Stimulated activated naive CD4-positive, alpha-beta T cell (primary cell): ENCODE measurements around the gene HSPG2.

Experiments
- DNase-seq, 6 experiments: peaks; one replicate each; lab custom pipeline; 2025; lab: John Stamatoyannopoulos, UW

HSPG2 gene

DNA sequence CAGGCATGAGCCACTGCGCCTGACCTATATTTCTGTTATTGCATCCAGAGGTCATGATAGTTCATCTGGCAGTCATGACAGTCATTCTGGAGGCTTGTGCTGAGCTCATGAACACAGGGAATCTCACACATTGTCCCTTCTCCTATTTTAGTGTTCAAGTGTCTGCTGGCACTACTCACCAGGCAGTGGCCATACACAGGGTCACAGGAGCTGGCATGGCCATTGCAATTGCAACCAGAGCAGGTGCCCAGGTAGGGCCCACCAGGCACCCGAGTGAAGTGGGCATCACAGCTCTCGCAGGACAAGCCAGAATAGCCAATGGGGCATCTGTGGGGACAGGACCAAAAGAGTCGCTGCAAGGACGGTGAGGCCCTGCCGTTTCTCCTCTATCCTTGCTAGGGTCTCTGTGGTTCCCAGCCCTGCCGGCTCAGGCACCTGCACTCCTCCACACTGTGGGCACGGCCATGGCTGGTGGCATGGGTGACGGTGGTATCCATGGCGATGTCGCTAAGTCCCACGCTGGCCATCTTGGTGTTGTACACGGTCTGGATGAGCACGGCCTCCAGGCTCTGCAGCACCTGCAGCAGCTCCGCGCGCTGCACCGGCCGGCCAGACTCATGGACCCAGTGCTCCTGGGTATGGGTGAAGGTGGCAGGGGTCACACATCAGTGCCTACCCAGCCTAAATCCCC lies 57.0 kb downstream of the HSPG2 start:
- DNase-seq: no peak

DNA sequence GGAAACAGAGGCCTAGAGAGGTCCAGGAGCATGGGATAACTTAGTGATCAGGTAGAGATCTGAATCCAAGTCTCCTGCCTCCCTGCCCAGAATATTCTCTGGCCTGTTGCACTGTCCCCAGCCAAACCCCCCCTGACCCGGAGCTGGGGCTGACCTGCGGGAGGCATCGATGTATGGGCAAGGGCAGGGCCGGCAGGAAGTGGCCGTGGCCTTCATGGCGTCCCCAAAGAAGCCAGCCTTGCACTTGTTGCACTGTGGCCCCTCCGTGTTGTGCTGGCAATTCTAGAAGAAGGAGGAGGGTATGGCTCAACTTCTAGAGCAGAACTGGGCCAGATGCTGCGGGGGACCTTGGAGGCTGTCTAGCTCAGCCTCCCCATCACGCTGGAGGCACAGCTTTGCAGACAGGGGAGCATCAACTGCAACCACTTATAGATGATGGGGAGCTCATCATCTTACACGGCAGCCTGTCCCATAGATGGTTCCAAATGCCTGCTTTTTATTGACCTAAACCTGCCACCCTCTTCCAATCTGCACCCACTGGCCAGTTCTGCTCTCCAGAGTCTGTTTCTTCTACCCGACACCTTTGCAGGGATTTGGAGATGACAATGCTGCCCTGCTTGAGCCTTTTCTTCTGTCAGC lies 58.2 kb downstream of the HSPG2 start:
- no peak for DNase-seq

- no peak for DNase-seq
Measured at GRCh38 chr1:21878009-21878773, 58.9 kb downstream of the HSPG2 start.

- no peak for DNase-seq
Measured at GRCh38 chr1:21876267-21876666, 60.8 kb downstream of the HSPG2 start.

DNA sequence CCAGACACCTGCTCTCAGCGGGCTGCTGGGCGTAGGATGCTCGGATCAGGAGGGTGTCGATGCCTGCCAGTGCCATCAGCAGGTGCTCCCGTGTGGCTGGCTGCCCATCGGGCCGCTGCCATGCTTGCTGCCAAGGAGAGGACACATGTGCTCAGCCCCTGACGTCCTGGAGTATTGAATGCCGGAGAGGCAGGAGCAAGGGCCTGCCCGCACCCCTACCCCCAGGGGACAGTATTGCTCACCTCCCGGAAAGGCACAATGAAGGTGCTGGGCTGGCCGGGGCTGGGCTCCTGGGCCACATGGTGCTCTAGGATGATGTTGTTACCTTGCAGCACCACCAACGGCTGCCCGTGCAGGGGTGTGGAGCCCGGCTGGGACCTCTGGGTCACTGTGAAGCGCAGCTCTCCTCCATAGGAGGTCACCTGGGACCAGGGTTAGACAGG lies 61.5 kb downstream of the HSPG2 start:
- no peak for DNase-seq

- DNase-seq: no peak
Measured at GRCh38 chr1:21874778-21875547, 62.1 kb downstream of the HSPG2 start.

DNA sequence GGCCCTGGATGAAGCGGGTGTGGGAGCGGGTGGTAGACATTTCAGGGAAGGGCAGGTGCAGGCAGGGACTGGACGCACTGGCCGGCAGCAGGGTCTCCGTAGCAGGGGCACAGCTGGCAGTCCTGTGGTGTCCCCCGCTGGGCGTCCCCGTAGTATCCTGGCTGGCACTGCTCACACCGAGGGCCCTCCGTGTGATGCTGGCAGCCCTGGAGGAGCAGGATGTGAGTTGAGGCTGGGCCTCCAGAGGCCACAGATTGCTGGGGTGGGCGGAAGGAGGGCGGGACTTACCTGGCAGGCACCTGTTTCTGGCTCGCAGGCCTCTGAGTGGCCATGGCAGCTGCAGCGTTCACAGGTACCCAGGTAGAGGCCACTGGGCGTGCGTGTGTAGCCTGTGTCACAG lies 62.8 kb downstream of the HSPG2 start:
- DNase-seq: no peak

GRCh38 chr1:21873761-21874160 lies 63.3 kb downstream of the HSPG2 start:
- DNase-seq: no peak

DNA sequence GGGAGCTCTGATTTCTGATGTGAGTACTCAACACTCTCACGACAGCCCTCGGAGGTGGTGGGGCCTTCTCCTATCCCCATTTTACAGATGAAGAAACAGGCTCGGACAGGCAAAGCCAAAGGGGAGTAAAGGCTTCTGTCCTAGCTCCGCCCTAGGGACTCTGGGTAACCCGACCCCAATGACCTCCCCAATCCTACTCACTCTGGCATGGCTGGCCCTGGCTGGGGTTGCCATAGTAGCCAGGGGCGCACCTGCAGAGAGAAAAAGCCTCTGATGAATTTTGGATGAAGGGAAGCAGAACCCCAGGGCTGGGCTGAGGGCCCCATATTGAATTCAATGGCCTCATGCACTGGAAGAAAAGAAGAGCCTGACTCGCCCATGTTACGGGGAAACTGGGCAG lies 63.9 kb downstream of the HSPG2 start:
- DNase-seq: no peak

GRCh38 chr1:21872445-21873079 lies 64.5 kb downstream of the HSPG2 start:
- no peak for DNase-seq

DNA sequence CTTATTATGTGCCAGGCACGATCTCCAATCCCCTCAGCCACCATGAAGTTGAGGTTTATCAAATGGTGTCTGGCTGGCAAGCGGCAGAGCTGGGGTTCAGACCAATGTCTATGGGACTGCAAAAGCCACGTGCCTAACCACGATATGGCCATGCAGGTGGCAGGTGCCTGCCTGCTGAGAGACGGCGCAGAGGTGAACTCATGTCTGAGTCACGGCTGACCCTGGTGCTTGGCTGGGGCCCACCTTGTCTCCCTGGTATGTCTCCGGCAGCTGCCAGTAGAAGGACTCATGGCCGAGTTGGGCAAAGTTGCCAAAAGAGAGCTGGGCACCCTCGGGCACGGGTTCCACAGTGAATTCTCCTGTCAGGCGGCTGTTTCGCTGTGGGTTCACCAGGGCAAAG lies 65.2 kb downstream of the HSPG2 start:
- DNase-seq: no peak

- no peak for DNase-seq
Measured at GRCh38 chr1:21870611-21871010, 66.5 kb downstream of the HSPG2 start.

DNA sequence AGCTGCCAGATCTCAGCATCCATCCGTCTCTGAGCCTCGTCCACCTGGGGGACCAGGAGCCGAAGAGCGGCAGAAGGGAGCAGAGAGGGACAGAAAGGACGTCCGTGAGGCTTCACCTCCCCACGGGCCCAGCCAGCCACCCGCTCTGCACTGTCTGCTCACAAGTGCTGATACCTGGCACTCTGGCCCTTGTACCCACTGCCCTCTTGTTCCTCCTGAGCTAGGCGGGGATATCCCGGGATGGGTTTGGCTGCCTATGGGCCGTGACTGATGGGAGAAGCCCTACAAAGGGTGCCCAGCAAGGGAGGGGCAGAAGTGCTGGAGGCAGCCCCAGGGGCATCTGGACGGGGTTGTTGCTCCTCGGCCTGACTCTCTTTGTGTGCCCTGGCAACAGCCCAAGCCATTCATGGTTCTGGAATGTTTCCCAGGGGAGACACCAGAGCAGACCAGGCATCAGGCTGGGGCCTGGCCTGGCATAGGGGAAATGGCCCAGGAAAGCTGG lies 67.4 kb downstream of the HSPG2 start:
- no peak for DNase-seq

DNA sequence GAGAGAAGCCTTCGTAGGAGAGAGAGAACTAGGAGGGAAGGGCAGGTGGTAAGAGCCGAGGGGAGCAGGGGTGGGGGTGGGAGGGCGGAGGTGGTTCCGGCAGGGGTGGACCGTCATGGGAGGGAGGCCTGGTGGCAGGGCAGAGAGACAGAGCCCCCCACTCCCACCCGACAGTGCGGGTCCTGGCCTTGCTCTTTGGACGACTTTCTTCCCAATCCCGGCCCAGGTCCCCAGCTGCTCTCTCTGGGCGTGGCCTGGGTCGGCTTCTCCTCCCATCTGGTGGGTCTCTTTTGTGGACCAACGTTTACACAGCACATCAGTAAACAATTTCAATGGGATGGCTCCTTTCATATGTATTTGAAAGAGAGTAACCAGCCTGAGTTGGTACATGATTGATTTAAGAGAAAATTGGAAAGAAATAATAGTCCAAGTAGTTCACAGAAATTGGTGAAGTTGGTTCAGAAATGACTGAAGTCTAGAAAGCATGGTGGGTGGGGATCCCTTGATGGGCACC lies 68.1 kb downstream of the HSPG2 start:
- DNase-seq: no peak

DNA sequence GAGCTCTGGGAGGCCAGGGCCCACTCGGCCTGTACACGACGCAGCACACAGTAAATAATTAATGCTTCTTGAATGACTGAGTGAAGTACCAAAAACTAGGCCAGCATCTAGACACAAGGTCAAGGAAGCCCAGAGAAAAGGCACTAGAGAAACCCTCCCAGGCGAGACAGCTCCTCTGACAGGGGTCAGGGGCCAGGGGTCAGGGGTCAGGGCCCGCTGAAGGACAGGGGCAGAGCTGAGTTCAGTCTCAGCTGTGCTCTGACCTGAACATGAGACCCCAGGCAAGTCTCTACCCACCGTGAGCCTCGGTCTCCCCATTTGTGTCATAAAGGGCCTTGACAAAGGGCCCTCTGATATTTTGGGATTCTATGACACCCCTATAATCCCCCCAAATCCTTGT lies 68.6 kb downstream of the HSPG2 start:
- no peak for DNase-seq

DNA sequence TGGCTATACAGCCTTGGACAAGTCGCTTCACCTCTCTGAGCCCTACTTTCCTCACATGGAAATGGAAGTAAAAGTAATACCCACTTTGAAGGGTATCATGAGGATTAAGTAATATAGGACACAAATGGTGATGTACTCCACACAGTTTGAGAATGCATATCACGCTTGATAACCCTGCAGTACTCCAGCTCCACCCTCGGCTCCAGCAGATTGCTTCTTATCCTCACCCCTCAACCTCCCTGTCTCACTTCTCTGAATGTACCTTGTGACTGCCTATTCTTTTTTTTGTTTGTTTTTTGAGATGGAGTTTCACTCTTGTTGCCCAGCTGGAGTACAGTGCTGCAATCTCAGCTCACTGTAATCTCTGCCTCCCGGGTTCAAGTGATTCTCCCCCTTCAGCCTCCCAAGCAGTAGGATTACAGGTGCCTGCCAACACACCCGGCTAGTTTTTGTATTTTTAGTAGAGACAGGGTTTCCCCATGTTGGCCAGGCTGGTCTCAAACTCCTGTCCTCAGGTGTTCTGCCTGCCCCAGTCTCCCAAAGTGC lies 69.6 kb downstream of the HSPG2 start:
- no peak for DNase-seq

- no peak for DNase-seq
Measured at GRCh38 chr1:21866707-21867043, 70.4 kb downstream of the HSPG2 start.

GRCh38 chr1:21865943-21866706 lies 71.0 kb downstream of the HSPG2 start:
- no peak for DNase-seq

- DNase-seq: no peak
Measured at GRCh38 chr1:21865609-21865942, 71.5 kb downstream of the HSPG2 start.

DNA sequence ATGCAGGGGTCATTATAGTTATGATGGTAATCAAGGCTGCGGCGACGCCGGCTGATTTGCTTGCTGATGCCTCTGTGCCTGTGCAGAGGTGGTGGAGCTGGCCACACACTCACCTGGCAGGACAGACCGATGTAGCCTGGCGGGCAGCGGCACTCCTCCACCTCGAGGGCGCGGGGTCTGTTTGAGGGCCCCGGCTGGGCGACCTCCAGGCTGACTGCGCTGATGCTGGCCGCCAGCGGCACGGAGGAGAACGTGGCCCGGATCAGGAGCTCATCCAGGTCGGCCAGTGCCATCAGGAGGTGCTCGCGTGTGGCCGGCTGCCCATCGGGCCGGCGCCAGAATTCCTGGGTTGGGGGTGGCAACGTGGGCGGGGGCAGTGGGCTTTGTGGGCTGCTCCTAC lies 72.4 kb downstream of the HSPG2 start:
- no peak for DNase-seq

DNA sequence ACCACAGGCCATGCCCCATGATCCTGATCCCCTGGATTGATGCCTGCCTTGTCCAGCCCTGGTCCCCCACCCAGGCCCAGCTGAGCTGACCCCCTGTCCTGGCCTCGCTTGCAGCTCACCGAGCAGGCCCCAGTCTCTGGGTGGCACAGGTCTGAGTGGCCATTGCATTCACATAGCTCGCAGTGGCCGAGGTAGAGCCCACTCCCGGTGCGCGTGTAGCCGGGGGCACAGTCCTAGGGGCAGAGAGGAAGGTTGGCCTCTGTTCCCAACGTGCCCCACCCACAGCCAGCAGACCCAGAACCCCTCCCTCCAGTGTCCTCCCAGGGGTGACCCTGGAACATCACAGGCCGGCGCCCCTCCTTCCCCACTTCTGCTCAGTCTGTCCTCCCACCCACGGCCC lies 73.1 kb downstream of the HSPG2 start:
- DNase-seq: no peak
